ENCODE data around the gene SUSD6.

DNA sequence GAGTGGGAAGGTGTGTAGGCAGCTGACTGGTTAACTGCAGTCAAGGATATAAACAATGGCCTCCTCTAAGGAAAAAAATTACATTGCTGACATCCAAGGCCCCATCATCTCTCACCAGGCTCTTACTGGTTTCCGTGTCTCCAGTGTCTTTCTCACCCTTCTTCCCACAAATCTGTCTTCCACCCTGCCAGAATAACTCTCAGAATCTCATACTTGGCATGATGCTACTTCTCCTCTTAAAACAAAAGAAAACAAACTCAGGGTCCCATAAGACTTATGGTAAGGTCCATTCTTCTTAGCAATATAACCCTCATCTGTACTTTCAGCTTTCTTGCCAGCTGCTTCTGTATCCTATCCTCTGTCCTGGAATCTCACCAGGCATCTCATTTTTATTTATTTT, 68.9 kb downstream of the SUSD6 start:
- TF ChIP-seq POLR2AphosphoS5 (IDR thresholded peaks at IDR 0.05; ENCODE audit: borderline replicate concordance, low read depth, low read length) (no peak), EZH2 (IDR thresholded peaks at IDR 0.05) (no peak), FOXP2 (optimal IDR thresholded peaks at IDR 0.05; ENCODE audit: control extremely low read depth, extremely low read length, insufficient read depth) (no peak)
